Stimulated activated CD4-positive, alpha-beta T cell treated with anti-CD3 and anti-CD28 coated beads, Interleukin-2, amount 100 ng/mL, for 24 hours (primary cell): Measurements from ENCODE around the gene IL23R.

Experiments
- DNase-seq, 2 donors: peaks; one replicate each; pipeline ENCODE4 v3.0.0-alpha.2; 2020

IL23R gene

DNA sequence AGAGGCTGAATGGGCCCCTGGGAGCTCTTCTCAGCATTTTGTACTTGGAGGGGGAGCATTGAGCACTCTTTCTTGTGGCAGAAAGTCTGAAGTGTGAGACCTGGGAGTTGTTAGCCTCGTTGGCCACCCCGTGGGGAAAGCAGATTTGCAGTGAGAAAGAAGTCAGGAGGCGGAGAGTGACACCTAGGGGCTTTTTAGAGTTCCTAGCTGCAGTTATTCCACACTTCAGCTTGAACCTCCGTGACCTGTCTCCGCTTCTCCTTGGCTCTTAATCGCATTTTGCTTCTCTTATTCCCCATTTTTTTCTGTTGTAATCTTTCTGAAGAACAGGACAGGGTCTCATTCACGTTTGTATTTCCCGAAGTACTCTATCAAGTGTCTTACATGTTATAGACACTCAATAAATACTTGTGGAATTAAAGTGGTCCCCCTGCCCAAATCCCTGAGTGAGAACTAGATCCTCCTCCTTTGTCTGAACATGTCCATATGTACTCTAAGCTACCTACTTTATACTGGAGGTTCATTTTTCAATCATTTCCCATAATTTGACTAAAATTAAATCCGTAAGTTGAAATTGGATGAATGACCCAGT lies 17.0 kb upstream of the IL23R start:
- peak; percentile 57 to 59 for DNase-seq

DNA sequence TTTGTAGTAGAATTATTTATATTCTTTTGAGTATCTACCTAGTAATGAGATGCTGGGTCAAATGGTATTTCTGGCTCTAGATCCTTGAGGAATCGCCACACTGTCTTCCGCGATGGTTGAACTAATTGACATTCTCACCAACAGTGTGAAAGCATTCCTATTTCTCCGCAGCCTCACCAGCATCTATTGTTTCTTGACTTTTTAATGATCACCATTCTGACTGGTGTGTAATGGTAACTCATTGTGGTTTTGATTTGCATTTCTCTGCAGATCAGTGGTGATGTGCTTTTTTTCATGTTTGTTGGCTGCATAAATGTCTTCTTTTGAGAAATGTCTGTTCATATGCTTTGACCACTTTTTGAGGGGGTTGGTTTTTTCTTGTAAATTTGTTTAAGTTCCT lies 15.3 kb upstream of the IL23R start:
- no peak for DNase-seq

DNA sequence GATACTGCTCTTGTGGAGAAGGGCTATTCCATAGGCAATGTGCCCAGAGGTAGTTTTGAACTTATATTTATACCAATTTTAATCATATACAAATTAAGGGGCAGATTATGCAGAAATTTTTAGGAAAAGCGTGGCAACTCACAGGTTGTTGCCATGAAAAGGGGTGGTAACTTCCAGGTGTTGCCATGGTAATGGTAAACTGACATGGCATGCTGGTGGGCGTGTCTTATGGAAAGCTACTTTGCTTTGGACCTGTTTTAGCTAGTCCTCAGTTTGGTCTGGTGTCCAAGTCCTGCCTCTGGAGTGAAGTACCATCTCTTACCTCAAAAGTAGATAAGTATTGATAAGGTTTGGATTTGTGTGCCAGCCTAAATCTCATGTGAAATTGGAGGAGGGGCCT lies 7.9 kb upstream of the IL23R start:
- peak in 1 of 2 donors; percentile 36 for DNase-seq

DNA sequence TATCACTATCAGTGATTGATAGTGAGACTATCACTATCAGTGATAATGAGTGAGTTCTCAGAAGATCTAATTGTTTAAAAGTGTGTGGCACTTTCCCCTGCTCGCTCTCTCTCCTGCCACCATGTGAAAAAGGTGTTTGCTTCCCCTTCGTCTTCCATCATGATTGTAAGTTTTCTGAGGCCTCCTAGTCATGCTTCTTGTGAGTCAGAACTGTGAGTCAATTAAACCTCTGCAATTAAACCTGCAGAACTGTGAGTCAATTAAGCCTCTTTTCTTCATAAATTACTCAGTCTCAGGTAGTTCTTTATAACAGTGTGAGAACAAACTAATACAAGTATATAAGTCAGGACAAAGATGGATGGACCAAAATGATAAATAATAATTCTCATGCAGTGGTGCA lies 7.0 kb upstream of the IL23R start:
- peak; percentile 31 to 45 for DNase-seq

DNA sequence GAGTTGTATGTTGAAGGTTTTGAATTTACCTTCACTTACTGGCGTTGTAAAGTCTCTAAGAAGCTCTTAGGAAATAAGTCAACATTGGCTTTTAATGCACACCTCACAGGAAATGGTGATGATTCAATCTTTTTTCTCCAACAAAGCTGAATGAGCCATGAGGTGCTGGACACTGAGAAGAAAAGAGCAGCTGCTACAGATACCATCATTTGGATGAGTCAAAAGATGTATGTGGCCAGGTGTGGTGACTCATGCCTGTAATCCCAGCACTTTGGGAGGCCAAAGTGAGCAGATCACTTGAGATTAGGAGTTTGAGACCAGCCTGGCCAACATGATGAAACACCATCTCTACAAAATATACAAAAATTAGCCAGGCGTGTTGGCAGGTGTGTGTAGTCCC lies 3.3 kb upstream of the IL23R start:
- peak; percentile 30 to 41 for DNase-seq

DNA sequence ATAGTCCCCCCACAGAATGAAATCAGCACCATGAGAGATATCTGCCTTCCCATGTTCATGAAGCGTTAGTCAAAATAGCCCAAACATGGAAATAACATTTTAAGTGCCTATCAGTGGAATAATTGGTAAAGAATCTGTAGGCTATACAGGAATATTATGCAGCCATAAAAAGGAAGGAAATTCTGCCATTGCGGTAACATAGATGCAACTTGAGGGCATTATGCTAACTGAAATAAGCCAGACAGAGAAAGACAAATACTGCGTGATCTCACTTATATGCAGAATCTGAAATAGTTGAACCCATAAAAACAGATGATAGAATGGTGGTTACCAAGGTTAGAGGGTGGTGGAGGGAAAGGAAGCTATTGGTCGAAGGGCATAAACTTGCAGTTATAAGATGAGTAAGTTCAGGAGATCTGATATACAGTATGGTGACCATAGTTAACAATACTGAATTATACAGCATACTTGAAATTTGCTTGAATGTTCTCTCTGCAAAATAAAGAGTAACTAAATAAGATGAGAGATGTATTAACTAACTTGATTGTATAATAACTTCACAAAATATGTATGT lies 699 bp upstream of the IL23R start:
- no peak for DNase-seq

DNA sequence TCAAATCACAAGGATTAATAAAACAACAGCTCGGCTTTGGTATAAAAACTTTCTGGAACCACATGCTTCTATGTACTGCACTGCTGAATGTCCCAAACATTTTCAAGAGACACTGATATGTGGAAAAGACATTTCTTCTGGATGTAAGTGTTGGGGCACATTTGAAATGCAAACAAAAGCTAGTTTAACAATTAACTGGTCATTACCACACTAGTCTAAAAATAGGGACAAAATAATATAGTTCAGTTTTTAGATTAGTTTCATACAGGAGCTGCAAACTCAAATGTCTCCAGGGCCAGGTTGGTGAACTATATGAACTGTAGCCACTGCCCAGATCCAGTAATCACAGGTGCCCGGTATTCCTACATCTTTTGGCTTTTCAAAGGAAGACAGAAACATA lies 3.2 kb downstream of the IL23R start:
- no peak for DNase-seq

DNA sequence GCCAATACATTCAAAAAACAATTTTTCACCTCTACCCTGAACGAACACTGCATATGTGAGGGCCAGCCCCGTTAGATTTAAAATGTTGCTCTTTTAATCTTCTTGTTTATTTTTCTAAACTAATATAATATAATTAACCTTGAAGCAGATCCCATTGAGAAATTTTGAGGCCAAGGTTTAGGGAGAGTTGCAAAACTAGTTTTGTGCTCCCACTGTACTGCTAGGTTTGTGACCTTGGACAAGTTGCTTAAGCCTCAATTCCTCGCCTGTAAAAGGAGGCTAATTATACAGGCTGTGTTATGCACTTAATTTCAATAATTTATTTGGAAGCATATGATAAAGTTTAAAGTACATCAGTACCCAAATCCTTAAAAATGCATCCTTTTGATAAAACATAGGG lies 3.7 kb downstream of the IL23R start:
- DNase-seq, result no peak

DNA sequence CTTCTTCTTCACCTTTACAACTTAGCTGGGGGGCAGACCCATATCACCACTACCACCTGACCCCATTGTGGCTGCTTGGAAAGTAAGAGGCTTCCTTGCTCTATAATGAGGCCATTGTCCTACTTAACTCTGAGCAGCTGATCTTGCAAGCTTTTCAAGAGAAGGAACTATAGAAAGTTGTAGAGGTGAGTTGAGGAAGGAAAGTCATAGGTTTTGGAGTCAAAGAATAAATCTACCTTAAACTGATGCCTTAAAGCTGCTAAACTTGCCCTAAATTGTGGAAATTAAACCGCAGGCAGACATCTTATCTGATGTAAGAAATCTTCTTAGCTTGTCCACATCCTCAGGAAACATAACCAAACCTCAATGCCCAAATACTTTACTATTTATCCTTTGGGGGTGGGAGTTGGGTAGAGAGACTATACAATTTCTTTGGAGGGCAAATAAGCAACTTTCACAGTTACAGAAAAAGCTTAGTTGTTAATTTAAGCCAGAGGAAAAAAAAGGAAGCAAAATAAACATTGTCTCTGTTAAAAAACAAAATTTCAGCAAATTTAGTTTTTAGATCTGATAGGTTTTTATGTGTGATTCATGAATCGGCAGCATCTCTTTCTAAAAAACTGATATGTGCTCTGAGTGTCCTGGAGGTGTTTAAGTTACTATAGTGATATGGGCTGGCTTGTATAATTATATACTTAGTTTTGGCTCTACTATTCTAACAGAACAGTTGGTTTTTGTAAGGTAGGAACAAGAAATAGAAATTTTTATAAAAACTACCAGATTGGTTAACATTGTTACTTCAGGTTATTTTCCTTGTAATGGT lies 4.7 kb downstream of the IL23R start:
- DNase-seq, result no peak

DNA sequence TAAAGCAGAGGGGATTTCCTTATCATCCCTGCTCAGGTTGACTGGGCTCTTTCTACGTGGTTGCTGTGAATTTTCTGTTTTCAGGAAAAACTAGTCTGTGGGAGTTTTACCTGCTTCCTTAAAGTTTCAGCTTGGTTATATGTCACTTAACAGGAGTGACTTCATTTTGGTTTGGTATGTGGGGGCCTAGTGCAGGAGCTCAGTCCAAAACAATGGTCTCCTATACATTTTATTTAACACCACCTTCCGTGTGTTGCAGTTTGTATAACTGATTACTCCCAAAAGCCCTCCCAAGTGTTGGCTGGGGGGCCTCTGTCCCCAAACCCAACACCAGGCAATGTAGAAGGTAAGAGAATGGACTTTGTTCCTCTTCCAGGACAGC lies 5.3 kb downstream of the IL23R start:
- DNase-seq, result peak in 1 of 2 donors; percentile 39

DNA sequence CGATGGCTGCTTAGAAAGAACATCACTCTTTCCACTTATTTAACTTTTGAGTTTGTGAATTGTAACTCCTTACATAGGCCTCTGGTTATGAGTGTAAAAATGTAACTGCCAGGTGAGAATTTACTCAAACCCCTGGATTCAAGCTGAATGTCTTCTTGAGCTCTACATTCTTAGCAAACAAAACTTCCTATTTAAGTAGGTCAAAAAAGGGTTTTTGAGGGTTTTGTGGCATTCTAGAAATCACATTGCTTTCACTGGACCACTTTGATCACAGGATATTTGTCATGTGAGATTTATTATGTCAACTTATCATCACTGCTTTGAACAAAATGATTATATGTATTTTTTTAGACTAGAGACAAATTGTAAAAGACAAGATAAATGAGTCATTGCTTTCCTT lies 5.7 kb downstream of the IL23R start:
- no peak for DNase-seq

DNA sequence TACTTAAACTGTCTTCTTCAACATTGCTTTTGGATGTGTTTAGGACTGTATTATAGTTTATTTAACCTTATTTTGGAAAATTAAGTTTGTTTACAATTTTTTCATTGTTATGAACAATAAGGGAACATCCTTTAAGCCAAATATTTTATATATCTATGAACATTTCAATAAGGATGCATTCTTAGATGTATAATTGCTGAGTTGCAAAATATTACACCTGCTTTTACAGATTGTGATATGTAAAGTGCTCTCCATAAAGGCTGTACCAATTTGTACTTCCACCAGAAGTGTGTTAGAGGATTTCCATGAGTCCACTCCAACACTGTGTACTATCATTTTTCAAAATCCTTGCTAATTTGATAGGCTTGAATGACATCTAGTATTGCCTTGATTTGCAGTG lies 7.7 kb downstream of the IL23R start:
- DNase-seq, result no peak

DNA sequence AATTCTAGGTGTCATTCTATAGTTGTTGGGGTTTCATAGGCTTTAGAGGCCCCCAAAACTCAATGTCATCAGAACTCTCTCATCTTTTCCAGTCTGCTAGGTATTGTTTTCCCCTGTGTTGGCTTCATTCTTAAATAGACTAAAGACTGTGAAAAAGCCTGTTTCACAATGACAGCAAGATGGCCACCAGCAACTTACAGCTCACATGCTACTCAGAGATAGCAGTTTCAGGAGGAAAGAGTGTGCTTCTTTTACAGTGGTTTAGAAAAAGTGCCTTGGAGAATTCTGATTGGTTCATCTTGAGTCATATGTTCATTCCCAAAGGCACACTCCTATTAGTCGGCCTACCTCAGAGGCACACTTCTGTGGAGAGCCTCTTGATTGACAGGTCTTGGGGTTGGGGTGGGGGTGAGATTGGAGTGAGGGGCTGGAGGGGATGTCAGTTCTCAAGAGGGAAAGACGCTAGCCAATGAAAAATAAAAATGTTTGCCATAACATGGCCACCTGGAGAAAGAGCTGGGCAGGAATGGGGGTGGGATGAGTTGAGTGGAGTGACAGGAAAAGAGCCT lies 8.5 kb downstream of the IL23R start:
- DNase-seq, result peak in 1 of 2 donors; percentile 15

DNA sequence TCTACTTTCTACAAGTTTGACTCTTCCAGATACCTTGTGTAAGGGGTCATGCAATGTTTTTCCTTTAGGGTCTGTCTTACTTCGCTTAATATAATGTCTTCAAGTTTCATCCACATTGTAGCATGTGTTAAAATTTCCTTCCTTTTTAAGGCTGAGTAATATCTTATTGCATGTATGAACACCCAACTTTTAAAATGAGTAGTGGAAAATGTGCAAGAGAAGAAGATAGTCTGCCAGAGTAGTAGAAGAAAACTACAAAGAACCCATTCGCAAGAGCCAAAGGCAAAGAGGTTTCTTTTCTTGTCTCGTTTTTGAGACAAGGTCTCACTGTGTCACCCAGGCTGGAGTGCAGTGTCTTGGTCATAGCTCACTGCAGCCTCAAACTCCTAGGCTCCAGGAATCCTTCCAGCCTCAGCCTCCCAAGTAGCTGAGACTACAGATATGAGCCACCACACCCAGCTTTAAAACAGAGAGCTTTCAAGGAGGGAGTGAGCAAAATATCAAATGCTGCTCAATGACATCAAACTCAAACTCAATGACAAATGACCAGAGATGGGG lies 9.4 kb downstream of the IL23R start:
- peak in 1 of 2 donors; percentile 25 for DNase-seq

DNA sequence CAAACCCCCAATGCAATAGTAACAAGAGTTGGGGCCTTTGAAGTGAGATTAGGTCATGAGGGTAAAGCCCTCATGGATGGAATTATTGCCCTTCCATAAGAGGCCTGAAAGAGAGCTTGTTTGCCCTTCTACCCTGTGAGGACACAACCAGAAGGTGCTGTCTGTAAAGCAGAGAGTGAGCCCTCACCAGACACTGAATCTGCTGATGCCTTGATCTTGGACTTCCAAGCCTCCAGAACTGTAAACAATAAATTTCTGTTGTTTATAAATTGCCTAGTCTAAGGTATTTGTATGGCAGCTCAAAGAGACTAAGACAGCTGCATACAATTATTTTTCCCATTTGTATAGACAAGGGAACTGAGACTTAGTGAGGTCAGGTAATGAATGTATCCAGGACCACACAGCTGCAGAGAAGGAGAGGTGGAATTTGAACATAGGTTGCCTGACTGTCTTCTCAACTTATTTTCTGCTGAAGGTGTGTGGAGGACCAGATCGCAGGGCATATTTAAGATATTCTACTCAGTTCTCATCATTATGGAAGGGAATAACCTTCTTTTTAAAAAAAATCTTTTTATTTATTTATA lies 18.7 kb downstream of the IL23R start:
- no peak for DNase-seq

DNA sequence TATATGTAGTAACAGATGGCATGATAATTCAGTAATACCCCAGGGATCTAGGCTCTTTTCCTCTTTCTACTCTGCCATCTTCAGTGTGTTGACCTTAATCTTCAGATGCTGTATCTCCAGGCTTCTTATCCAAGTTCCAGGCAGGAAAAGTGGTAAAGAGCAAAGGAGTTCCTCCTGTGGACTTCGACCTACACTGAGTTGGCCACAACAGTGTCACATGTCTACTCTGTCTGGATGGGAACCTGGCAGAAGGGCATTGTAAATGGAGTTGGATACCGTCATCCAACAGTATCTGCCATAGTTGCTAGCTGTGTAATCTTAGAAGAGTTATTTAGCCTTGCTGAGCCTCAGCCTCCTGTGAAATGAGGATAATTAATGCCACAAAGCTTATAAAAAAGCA lies 21.9 kb downstream of the IL23R start:
- DNase-seq, result no peak

DNA sequence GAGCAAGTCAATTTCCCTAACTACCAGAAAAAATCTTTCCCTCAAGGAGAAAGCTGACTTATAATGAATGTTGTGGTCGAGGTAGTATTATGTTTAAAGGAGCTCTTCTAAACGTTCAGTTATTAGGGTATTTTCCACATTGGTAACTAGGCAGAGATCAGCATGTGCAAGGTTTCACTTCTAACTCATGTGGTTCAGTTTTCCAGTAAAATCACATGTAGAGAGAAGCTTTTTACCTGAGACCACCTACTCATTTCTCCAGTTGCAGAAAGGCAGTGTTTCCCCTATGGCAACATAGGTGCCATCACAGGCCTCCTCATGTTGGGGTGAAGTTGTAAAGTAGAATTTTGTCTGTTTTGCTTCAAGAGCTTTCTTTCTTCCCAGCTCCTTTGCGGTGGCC lies 23.7 kb downstream of the IL23R start:
- no peak for DNase-seq

DNA sequence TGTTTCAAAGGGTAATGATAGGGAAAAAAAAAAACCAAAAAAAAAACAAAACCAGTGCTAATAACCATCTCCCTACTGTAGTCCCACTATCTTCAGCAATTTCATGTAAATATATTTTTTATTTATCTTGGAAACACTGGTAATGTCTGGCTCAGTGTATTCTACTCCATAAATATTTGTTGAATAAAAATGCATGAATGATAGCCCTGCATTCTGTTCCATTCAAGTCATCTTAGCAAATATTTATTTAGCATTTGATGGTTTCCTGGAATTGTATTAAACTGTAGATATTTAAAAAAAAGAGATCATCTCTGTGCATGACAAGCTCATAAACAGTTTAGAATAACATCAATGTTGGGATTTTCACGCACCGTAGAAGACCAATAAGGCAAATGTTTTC lies 24.2 kb downstream of the IL23R start:
- no peak for DNase-seq

DNA sequence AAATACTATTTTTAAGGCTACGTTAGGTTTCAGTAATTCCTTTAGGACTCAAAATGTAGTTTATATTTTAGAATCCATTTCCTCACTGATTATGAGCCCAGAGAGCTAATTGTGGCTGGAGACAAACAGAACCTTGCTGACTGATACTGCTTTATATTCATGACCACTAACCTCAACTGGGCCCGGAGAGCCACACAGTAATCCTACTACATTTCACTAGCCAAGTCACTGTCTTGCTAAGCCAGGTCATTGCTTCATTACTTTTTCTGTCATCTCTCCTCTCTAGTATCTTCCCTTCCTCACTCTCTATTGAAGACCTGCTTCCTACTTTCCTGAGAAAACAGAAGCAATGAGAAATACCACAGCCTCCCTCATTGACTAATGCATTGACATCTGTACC lies 24.7 kb downstream of the IL23R start:
- no peak for DNase-seq

DNA sequence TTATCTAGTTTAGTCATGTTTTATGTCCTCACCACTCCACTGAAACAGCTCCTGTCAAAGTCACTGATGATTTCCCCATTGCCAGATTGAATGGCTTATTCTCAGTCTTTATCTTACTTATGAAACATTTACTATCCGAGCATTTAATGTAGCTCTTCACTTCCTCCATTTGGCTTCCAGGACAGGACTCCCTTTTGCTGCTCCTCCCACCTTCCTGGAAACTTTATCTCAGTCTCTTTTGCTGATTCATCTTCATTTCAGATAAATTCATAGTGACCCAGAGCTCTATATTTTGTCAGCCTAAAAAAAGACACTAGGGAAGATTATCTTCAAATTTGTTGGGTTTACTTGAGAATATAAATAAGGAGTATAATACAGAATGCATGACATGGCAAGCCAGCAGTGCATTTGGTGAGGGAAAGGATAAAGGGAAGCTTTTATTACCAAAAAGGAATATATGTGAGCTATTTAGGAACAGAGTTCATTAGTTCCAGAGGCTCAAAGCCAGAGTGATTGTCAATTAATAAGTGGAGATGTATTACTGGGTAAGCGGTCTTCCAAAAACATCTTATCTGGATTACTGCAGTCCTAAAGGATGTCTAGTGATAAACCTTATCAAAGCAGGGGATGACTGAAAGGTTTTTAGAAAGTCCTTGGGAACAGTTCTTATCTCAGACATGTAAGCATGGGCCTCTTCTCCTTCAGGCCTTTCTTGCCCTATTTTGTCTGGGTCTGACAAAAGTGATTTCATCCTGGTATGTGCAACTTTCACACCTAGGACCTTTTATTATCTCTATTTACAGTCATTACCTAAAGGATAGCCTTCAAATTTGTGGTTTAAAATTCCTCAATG lies 25.6 kb downstream of the IL23R start:
- no peak for DNase-seq

DNA sequence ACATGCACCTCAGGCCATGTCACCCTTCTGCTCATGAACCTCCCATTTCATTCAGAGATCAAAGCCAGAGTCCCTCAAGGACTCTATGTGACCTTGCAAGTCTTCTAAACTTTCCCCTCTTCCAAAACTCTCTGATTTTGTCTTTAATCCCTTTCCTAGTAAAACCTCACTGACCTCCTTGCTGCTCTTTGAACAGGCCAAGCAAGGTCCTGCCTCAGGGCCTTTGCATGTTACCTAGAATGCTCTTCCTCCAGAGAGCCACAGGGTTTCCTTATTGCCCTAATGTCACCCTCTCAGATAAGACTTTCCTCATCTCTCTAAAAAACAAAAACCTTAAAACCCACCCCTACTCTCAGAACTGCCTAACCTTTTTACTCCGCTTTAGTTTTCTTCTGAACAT lies 26.6 kb downstream of the IL23R start:
- no peak for DNase-seq

DNA sequence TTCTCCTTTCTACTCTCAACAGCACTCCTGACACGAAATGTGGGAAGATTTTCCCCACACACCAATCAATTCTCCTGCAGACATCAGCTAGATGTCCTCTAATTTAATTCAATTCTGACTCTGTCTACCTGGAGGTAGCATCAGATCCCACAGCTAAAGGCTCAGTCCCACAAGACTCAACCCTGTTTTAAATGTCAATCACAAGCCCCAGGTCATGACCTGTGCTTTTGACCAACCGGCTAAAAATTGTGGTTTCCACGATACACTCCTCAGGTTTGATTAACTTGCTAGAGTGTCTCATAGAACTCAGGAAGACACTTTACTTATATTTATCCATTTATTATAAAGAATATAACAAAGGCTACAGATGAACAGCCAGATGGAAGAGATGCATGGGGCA lies 27.4 kb downstream of the IL23R start:
- no peak for DNase-seq
